ENCODE data around the gene BTRC. TPM values are rescaled to one million over a fixed set of nuclear protein-coding genes. Genes with fewer than 3 reads are reported as not detected.
A peak's percentile ranks its signal among the peaks of the same experiment; 100 is the strongest.

BTRC gene
- total and polyA plus RNA-seq, 2 donors from 2014 or later = 6.7 to 18.0 TPM

DNA sequence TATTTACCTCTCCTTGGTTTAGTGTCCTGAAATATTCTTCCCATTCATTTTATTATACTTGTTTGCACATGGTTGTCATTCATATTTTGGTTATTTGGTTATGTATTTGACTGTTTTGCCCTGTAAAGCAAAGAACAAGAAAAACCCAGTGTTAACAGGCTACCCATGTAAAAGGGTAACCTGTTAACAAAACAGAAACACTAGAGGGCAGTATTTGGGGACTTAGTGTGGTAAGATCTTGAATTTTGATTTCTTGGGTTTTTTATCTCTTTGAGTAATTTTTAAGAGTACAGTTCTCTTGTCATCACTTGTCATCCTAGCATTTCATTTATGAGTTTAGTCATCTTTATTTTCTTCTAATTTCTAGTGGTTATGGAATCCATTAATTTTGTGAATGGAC is 182.8 kb downstream of the BTRC start:
- no peak overlapping the region for H3K9ac ChIP-seq (ENCODE audit: low read length in 3 of 3)
- DNase-seq (peak in 1 of 5 donors; percentile 8), FAIRE-seq (no peak)
- no peaks in the 10 kb centered on the region for H3K27me3 ChIP-seq (ENCODE audit: control insufficient read depth, insufficient read depth, low read length)
- H3K36me3 ChIP-seq (ENCODE audit: control insufficient read depth in 2 of 3, insufficient read depth in 3 of 3, low read length in 3 of 3) = peaks cover 0 to 6% (median 2%) of the 10 kb centered on the region in 3 donors
- no peak overlapping the region for H3K27ac ChIP-seq (ENCODE audit: low read depth in 2 of 2, low read length in 2 of 2)
- no peaks in the 10 kb centered on the region for H3K9me3 ChIP-seq (ENCODE audit: control insufficient read depth in 2 of 3, insufficient read depth in 1 of 3, low read length in 3 of 3)
- H3K4me3 ChIP-seq (ENCODE audit: low read length in 3 of 3) = no peak overlapping the region
- TF ChIP-seq, protein P1, sequence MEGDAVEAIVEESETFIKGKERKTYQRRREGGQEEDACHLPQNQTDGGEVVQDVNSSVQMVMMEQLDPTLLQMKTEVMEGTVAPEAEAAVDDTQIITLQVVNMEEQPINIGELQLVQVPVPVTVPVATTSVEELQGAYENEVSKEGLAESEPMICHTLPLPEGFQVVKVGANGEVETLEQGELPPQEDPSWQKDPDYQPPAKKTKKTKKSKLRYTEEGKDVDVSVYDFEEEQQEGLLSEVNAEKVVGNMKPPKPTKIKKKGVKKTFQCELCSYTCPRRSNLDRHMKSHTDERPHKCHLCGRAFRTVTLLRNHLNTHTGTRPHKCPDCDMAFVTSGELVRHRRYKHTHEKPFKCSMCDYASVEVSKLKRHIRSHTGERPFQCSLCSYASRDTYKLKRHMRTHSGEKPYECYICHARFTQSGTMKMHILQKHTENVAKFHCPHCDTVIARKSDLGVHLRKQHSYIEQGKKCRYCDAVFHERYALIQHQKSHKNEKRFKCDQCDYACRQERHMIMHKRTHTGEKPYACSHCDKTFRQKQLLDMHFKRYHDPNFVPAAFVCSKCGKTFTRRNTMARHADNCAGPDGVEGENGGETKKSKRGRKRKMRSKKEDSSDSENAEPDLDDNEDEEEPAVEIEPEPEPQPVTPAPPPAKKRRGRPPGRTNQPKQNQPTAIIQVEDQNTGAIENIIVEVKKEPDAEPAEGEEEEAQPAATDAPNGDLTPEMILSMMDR (IDR thresholded peaks at IDR 0.05; ENCODE audit: borderline replicate concordance, extremely low read depth, insufficient read depth) = peak; percentile 23
- intact Hi-C loops (cut with DNase I) = no loop called here
- no peaks in the 10 kb centered on the region for H3K4me1 ChIP-seq (ENCODE audit: control insufficient read depth in 2 of 3, insufficient read depth in 2 of 3, low read depth in 1 of 3, low read length in 3 of 3)

DNA sequence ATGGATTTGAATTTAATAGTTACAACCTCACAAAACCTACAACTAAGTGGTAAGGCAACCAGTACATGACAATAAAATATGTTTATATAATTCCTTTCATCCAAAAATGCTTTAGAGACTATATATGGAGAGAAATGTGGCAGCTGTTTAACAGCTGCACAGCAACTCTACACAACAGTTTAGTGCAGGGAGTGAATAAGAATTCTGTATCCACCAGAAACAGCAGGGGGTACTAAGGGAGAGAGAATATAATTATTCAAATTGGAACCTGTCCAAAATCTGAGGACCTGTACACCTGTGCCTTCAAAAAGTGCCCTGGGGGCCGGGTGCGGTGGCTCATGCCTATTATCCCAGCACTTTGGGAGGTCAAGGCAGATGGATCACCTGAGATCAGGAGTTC is 184.5 kb downstream of the BTRC start:
- peak in 2 of 5 donors; percentile 13 to 62 for DNase-seq
- no peak for FAIRE-seq
- TF ChIP-seq, protein P1 (IDR thresholded peaks at IDR 0.05; ENCODE audit: borderline replicate concordance, extremely low read depth, insufficient read depth) = no peak
- Histone ChIP-seq H3K27me3 (ENCODE audit: control insufficient read depth, insufficient read depth, low read length) (no peaks in the 10 kb centered on the region), H3K9me3 (ENCODE audit: control insufficient read depth in 2 of 3, insufficient read depth in 1 of 3, low read length in 3 of 3) (no peaks in the 10 kb centered on the region), H3K36me3 (ENCODE audit: control insufficient read depth in 2 of 3, insufficient read depth in 3 of 3, low read length in 3 of 3) (peaks cover 0 to 6% (median 0%) of the 10 kb centered on the region in 3 donors), H3K4me1 (ENCODE audit: control insufficient read depth in 2 of 3, insufficient read depth in 2 of 3, low read depth in 1 of 3, low read length in 3 of 3) (no peaks in the 10 kb centered on the region), H3K4me3 (ENCODE audit: low read length in 3 of 3) (no peak overlapping the region), H3K9ac (ENCODE audit: low read length in 3 of 3) (no peak overlapping the region), H3K27ac (ENCODE audit: low read depth in 2 of 2, low read length in 2 of 2) (no peak overlapping the region)
- intact Hi-C loops (cut with DNase I) = no loop called here

DNA sequence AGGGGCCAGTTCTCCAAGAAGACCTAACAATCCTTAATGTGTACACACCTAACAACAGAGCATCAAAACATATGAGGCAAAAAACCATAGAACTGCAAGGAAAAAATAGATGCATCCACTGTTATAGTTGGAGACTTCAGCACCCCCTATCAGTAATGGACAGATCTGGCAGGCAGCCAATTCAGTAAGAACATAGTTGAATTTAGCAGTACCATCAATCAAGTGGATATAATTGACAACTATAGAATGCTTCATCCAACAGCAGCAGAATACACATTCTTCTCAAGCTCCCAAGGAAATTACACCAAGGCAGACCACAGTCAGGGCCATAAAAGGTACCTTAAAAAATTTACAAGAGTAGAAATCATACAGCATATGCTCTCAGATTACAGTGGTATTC is 191.9 kb downstream of the BTRC start:
- Histone ChIP-seq H3K36me3 (ENCODE audit: control insufficient read depth in 2 of 3, insufficient read depth in 3 of 3, low read length in 3 of 3) (peaks cover 0 to 3% (median 0%) of the 10 kb centered on the region in 3 donors), H3K9me3 (ENCODE audit: control insufficient read depth in 2 of 3, insufficient read depth in 1 of 3, low read length in 3 of 3) (no peaks in the 10 kb centered on the region), H3K27me3 (ENCODE audit: control insufficient read depth, insufficient read depth, low read length) (no peaks in the 10 kb centered on the region), H3K4me1 (ENCODE audit: control insufficient read depth in 2 of 3, insufficient read depth in 2 of 3, low read depth in 1 of 3, low read length in 3 of 3) (no peaks in the 10 kb centered on the region), H3K9ac (ENCODE audit: low read length in 3 of 3) (no peak overlapping the region), H3K4me3 (ENCODE audit: low read length in 3 of 3) (no peak overlapping the region), H3K27ac (ENCODE audit: low read depth in 2 of 2, low read length in 2 of 2) (no peak overlapping the region)
- TF ChIP-seq, protein P1 (IDR thresholded peaks at IDR 0.05; ENCODE audit: borderline replicate concordance, extremely low read depth, insufficient read depth) = no peak
- FAIRE-seq (no peak), DNase-seq (no peak)
- intact Hi-C loops (cut with DNase I) = no loop called here

DNA sequence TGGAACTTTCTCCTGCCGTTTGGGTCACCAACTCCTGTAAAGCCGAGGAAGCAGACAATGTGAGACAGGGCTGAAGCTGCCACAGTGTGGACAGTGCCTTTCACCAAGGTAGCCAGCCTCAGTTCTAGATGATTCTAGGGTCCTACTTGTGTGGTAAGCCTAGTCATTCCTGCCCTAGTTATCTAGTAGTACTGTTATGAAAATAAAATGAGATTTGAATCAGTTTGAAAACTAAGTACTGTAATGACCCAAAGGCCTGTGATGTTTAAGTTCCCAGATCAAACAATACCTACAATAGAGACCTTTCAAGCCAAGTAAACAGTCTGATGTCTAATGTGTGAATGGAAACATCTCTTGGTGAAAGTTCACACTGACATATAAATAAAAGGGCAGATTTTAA is 197.0 kb downstream of the BTRC start:
- intact Hi-C loops (cut with DNase I) = no loop called here
- no peaks in the 10 kb centered on the region for H3K4me1 ChIP-seq (ENCODE audit: control insufficient read depth in 2 of 3, insufficient read depth in 2 of 3, low read depth in 1 of 3, low read length in 3 of 3)
- no peak overlapping the region for H3K9ac ChIP-seq (ENCODE audit: low read length in 3 of 3)
- H3K4me3 ChIP-seq (ENCODE audit: low read length in 3 of 3) = no peak overlapping the region
- TF ChIP-seq, protein P1 (IDR thresholded peaks at IDR 0.05; ENCODE audit: borderline replicate concordance, extremely low read depth, insufficient read depth) = no peak
- FAIRE-seq = no peak
- peaks cover 0 to 19% (median 15%) of the 10 kb centered on the region in 3 donors for H3K36me3 ChIP-seq (ENCODE audit: control insufficient read depth in 2 of 3, insufficient read depth in 3 of 3, low read length in 3 of 3)
- no peak for DNase-seq
- no peak overlapping the region for H3K27ac ChIP-seq (ENCODE audit: low read depth in 2 of 2, low read length in 2 of 2)
- no peaks in the 10 kb centered on the region for H3K27me3 ChIP-seq (ENCODE audit: control insufficient read depth, insufficient read depth, low read length)
- H3K9me3 ChIP-seq (ENCODE audit: control insufficient read depth in 2 of 3, insufficient read depth in 1 of 3, low read length in 3 of 3) = no peaks in the 10 kb centered on the region

Data from kidney (tissue), 14 donors.